NCI-H2107 (cell line): Measurements from ENCODE around the gene ADCY4.

Experiments
- DNase-seq: peaks from one replicate; lab custom pipeline; 2025; lab: John Stamatoyannopoulos, UW

ADCY4 gene

DNA sequence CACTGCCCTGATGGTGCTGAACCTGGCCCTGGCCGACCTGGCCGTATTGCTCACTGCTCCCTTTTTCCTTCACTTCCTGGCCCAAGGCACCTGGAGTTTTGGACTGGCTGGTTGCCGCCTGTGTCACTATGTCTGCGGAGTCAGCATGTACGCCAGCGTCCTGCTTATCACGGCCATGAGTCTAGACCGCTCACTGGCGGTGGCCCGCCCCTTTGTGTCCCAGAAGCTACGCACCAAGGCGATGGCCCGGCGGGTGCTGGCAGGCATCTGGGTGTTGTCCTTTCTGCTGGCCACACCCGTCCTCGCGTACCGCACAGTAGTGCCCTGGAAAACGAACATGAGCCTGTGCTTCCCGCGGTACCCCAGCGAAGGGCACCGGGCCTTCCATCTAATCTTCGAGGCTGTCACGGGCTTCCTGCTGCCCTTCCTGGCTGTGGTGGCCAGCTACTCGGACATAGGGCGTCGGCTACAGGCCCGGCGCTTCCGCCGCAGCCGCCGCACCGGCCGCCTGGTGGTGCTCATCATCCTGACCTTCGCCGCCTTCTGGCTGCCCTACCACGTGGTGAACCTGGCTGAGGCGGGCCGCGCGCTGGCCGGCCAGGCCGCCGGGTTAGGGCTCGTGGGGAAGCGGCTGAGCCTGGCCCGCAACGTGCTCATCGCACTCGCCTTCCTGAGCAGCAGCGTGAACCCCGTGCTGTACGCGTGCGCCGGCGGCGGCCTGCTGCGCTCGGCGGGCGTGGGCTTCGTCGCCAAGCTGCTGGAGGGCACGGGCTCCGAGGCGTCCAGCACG is 18.9 kb downstream of the ADCY4 start:
- DNase-seq = no peak

DNA sequence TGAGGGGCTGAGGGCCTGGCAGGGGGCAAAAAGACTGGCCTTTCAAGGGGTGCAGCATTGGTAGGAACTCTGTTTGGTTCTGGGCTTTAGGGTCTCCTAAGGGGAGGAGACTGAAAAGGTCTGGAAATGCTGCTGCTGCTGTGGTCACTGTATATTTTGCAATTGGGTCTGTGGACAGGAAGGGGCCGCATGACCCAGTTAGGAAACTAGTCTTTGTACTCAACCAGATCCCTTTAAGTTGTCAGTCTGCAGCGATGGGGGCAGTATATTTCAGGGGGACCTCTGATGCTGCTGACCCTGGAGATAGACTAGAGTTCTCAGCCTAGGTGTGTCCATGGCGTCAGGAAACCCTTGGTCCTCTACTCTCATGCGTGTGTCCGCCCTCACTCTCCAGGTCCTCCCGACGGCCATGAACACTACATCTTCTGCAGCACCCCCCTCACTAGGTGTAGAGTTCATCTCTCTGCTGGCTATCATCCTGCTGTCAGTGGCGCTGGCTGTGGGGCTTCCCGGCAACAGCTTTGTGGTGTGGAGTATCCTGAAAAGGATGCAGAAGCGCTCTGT is 19.5 kb downstream of the ADCY4 start:
- no peak for DNase-seq

DNA sequence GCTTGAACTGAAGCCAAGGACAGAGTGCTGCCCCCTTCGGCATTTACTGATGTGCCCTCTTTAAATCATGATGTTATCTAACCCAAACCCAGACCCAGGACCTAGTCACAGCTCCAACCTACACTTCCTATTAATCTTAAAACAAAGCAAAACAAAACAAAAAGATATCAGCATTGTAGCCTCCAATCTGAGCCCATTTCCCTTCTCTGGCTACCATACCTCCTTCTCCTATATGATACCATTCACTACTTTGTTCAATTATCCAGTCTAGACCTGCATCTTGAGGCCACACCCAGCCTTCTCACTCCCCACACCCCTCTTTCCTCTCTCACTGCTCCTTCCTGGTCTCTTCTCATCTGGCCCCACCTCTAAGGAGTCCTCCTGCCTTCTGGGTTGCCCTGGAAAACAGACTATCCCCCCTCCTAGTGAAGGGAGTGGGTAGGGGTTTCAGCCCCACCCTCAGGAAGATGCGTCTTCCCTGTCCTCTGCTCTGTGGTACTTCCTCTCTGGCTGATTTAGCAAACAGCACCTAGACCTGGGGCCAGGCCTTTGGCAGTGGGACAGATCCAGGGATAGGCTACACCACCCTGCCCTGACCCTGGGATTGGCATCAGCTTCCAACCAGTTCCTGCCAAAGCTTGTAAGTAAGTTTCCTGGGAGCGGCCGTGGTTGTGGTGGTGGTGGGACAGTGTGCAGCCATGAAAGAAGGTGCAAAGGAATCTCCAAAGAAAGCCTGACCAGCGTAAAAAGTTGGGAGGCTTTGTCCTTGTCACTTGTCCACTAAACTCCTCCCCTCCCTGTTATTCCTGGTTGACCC is 20.3 kb downstream of the ADCY4 start:
- DNase-seq = no peak

DNA sequence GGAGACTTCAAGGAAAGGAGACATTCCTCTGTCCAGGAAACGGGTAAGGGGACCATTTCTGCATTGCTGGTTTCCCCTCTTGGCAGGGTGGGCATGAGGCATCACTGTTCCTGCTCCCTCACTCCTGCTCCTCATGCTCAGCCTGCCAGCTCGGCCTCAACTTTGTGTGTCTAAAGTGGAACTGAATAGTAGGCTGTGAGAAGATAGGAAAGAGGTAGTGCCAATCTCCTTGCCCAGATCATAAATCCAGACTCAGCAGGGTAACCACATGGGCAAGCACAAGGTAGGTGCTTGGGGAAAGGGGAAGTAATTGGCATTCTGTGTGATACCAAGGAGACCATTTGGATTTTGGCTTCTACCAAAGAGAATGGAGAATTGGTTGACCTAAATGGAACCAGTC is 21.0 kb downstream of the ADCY4 start:
- DNase-seq = no peak

DNA sequence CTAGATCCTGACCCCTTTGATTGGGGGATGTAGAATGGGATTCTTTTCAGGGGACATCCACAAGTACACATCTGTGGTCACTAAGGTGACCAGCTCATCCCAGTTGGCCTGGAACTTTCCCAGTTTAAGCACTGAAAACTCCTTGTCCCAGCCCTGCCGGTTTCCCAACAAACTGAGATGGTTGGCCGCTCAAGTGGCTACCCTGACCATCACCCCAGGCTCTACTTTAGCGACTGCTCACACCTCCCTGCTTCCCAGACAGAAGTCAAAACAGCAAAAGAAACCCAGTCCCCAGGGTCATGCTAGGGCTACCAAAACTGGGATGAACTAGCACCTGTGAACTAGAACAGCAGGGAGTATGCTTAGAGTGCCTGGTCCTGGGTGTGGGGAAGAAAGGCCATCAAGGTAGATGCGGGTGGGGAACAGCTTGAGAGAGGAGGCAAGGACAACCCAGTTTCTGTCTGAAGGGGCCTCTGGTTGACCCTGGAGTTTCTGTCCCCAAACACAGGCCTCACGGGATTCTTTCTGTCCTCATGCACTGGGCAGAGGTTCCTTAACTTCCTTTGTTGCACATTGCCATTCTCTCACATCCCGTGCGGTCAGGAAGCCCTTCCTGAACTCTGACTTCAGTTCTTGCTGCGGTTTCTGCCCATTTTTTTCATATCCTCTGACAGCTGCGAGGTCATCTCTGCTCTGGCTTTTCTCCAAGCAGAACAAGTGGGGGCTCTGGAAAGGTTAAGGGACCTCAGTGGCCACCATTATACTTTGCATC is 21.9 kb downstream of the ADCY4 start:
- no peak for DNase-seq

DNA sequence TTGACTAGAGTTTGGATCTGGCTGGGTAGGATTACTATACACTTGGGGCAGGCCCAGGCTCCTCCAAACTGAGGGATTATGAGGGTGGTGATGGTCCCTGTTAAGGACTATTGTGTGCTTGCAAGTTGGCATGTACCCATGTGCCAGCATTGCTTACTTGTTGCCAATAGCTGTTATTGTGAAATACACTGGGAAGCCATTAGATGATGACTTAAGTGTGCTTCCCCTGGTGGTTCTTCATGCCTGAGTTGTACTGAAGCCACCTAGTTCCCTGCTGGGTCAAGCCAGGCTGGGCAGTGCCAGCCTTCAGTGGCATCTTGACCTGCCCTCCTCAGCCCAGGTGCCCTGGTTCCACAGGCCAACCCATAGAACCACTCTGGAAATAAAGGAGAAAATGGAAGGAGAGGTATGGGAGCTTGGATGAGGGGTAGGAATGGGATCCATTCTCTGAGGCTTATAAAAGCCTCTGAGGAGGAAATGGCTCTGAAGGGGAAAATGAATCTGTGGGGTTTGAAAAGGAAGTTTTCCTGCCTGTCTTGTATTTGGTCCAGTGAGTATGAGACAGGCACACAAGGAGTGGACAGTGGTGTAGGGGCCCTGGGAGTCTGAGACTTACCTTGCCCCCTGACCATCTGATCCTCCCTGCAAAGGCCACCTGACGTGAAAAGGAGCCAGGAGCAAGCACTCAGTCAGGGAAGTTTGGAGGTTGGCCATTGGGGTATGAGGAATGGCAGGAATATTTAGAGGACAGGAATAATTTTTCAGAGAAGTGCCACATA is 22.8 kb downstream of the ADCY4 start:
- DNase-seq = no peak

DNA sequence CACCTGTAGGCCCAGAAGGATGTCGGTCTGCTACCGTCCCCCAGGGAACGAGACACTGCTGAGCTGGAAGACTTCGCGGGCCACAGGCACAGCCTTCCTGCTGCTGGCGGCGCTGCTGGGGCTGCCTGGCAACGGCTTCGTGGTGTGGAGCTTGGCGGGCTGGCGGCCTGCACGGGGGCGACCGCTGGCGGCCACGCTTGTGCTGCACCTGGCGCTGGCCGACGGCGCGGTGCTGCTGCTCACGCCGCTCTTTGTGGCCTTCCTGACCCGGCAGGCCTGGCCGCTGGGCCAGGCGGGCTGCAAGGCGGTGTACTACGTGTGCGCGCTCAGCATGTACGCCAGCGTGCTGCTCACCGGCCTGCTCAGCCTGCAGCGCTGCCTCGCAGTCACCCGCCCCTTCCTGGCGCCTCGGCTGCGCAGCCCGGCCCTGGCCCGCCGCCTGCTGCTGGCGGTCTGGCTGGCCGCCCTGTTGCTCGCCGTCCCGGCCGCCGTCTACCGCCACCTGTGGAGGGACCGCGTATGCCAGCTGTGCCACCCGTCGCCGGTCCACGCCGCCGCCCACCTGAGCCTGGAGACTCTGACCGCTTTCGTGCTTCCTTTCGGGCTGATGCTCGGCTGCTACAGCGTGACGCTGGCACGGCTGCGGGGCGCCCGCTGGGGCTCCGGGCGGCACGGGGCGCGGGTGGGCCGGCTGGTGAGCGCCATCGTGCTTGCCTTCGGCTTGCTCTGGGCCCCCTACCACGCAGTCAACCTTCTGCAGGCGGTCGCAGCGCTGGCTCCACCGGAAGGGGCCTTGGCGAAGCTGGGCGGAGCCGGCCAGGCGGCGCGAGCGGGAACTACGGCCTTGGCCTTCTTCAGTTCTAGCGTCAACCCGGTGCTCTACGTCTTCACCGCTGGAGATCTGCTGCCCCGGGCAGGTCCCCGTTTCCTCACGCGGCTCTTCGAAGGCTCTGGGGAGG is 23.9 kb downstream of the ADCY4 start, which contains the start of gene LTB4R:
Gene LTB4R (plus strand): TSS at position 857 of the 959 bp plus-strand sequence. CDS start 4,150 bp downstream, outside the sequence.
- peak; percentile 72 for DNase-seq

DNA sequence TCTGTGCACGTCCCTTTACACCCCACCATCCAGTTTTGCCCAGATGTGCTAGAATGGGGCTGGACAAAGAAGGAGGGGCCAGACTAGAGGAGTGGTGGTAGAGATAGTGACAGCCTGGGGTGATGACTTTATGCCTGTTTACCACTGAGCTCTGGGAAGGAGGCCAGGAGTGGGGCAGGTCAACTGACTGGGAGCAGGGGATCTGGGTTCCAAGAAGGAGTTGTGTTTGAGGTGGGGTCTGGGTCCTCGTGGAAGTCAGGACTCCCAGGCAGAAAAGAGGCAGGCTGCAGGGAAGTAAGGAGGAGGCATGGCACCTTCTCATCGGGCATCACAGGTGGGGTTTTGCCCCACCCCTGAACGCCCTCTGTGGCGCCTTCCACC is 24.6 kb downstream of the ADCY4 start:
- DNase-seq = no peak

DNA sequence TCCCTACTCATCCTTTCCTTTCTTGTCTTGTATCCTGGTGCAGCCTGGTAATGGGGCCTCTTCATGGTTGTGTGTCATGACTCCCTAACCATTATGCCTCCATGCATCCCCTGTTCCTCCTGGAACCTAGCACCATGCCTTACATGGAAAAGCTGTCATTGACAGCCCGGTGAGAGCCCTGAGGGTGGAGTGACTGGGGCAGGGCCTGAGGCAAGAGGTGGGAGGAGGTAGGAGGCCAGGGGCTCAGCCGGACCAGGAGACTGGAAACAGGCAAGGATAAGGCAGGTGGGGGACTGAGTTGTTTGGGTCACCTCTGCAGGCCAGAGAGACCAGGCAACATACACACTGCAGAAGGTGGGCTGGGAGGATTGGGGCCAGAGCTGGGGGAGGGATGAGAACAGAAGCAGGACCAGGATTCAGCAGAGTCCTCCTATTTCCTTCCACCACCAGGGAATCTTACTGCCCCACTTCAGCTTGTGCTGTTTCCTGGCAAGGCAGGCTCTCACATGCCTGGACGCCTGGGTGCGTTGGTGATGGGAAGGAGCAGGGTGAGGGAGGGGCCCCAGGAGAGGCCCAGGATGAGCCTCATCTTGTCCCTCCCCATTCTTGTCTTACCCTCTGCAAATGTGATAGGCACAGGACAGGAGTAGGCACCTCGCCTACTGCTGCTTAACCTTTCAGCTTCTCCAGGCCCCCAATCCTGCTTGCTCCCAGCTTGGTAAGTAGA is 25.2 kb downstream of the ADCY4 start, which contains the start of gene LTB4R2:
Gene LTB4R2 (plus strand): TSS at position 603 of the 727 bp plus-strand sequence. CDS start 525 bp downstream, outside the sequence.
- no peak for DNase-seq

DNA sequence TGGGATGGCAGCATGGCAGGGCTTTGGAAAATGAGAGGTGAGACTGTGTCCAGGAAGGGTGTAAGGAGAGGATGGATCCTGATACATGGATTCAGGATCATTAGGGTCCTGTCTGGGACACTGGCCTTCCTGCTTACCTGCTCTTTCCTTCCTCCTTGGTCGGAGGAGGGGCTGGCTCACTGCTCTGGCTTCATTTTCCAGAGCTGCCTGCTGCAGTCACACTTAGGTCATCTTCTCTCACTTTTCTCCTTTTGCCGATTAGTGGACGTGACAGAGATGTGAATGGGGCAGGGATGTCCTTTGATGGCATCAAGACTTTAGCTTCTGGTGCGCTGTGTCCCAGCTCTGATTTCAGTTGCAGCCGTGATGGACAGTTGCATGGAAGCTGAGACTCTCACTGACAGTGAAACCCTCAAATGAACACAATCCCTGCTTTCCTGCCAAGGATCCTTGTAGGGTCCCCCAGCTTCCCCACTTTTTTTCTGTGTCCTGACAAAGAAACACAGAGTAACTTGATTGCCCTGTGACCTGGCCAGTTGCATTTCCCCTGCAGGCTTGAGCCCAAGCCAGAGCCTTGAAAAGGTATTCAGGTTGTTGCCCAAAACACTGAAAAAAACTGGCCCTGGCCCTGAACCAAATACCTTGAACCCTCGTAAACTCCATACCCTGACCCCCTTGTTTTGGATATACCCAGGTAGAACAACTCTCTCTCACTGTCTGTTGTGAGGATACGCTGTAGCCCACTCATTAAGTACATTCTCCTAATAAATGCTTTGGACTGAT is 26.3 kb downstream of the ADCY4 start:
- DNase-seq = no peak

DNA sequence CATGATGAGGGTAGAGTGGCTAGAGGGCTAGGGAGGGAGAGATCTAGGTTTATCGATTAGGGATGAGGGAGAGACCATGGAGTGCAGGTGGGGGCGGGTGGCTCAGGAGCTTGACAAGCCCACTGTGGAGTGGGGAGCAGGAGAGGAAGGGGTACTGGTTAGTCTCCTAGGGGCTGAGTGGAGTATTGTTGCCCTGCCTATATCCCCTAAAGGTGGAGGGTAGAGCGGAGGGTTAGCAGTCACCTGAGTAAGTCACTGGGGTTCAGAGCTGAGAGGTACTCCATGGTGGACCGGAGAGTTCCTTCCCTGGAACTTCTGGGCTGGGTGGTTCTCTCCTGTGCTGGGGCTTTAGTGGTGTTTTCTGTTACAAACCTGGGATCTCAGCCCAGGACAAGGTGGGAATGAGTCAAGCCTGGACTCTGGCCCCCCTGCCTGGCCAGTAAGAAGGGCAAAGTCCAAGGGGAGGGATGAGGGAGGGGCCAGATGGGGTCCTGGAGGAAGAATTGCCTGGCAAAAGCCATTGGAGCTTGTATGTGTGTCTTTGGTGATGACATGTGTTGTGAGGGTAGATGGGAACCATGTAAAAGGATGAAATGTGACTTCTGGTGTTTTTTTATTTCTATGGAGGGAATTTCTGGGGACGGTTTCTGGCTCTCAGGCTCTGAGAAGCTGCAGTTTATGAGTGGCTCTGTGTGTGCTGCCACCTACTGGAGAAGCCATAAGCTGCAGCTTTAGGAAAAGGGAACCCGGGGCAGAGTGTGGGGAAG is 27.1 kb downstream of the ADCY4 start, which contains the start of gene CIDEB:
Gene CIDEB (minus strand): TSS at position 403 of the 767 bp plus-strand sequence. CDS start 119 bp downstream, at position 284.
- no peak for DNase-seq

DNA sequence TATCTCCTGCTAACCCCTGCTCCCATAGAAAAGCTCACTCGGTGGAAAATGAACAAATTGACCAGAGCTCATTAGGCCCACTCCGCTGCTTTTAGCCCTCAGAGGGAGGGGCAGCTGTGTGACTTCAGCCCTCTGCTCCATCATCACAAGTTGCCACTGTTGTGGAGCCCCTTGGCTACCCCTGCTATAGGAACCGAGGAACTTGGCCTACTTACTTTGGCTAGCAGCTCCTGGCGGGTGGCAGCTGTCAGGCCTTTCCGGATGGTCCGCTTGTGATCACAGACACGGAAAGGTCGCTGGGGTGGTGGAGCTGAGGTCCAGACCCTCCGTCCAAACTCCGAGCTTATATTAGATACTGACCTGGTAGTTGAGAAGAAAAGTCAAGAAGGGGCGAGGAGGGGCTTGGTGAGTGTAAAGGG is 27.7 kb downstream of the ADCY4 start:
- no peak for DNase-seq

DNA sequence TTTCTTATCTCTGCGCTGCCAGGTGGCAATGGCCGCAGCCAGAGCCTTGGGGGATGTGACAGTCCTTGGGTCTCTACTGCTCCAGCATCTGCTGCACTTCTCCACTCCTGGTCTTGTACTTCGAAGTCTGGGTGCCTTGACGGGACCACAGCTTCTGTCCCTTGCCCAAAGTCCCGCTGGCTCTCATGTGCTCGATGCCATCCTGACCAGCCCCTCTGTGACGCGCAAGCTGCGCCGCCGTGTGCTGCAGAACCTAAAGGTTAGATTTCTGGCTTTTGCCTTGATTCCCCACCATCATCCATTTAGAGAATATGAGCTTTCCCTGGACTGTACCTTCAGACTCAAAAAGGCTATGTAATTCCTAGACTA is 30.9 kb downstream of the ADCY4 start:
- DNase-seq = no peak

DNA sequence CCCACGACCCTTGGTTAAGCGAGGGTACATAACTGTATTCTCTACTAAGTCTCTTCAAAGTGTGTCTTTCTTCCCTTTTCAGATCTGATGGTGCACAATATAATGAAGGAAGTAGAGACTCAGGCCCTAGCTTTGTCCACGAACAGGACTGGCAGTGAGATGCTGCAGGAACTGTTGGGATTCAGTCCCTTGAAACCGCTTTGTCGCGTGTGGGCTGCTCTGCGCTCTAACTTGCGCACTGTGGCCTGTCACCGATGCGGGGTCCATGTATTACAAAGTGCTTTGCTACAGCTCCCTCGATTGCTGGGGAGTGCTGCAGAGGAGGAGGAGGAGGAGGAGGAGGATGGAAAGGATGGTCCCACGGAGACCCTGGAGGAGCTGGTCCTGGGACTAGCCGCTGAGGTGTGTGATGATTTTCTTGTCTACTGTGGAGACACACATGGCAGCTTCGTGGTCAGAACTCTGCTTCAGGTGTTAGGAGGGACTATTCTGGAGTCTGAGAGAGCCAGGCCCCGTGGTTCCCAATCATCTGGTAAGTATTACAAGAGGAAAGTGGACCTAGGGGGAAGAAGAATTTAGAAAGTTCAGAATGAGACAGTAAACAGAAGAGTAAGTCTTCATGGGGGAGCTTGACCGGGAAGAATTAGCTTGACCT is 34.4 kb downstream of the ADCY4 start:
- DNase-seq = no peak

DNA sequence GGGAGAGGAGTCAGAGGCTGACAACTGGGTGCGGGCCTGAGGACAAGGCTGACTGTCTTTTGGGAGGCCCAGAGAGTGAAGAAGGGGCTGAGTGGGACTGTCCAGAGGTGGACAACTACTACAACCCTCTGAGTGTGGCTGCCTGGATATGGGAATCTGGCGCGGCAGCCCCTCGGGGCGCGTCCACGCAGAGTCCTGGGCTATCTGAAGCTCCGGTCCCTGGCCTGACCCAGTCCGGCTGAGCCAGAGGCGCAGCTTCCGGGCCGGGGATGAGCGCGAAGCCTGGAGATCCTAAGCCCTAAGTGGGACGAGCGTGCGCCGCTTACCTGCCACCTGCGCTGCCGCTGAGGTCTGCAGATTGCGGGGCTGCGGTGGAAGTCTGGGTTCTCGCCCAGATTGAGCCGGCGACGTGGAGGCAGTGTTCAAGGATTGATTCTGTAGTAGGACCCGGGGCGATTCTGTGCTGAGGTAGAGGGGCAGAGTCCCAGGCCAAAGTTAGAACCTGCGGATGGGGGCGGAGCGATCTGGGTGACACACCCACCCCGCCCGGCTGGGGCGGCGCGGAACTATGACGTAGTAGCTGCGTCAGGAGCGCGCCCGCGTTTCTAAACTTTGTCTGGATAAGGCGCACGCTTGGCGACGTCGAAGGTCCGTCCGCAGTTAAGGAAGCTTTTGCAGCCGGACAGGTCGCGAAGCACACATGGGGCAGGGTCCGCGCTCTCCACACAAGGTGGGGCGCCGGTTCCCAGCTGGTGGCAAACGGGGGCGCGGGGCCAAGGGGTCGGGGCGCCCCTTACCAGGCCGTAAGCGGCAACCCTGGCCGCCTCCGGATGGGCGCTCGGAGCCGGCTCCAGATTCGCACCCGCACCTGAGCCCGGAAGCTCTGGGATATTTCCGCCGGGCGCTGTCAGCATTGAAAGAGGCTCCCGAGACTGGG is 35.3 kb downstream of the ADCY4 start, which contains the start of the genes DHRS1 and NOP9:
Gene DHRS1 (minus strand): TSS at position 526 of the 937 bp plus-strand sequence. CDS start 674 bp downstream, outside the sequence.
Gene NOP9 (plus strand): TSS at position 596 of the 937 bp plus-strand sequence. CDS start 105 bp downstream, at position 701.
- DNase-seq = peak; percentile 94

DNA sequence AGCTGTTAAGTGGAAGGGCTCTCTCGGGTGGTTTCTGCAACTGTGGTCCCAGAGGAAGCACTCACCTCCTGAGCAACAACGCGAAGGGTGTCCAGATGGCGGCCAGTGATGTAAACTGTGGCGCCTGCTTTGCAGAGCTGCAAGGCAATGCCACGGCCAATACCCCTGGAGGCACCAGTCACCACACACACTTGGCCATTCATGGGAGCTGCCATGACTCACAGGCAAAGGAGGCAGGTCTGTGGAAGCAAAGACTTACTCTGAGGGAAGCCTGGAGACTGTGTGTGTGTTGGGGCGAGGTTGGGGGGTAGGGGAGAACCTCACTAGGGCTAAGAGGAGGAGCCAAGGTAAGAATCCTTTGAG is 36.0 kb downstream of the ADCY4 start:
- DNase-seq = no peak
